CD4-positive, alpha-beta T cell treated with Interferon gamma for 1 hour (primary cell): ENCODE data around the gene PIN1.
"Not testable (repeated sequence)": the region's sequence is repeated elsewhere in the genome, so short reads cannot be mapped to it uniquely, and the experiment has no call there.

Experiments used
- DNase-seq: peaks from one replicate; pipeline ENCODE4 v3.0.0-alpha.2; 2020

Gene PIN1

GRCh38 chr19:9834726-9835506, at the start of gene PIN1:
PIN1 (plus strand) TSS chr19:9835318; CDS start chr19:9835345, 27 bp downstream.
- DNase-seq: peak; percentile 99

GRCh38 chr19:9785367-9786331, 49.5 kb upstream of the PIN1 start:
- DNase-seq: peak; percentile 95

GRCh38 chr19:9786342-9786741, 48.8 kb upstream of the PIN1 start:
- no peak for DNase-seq

GRCh38 chr19:9786819-9787218, 48.3 kb upstream of the PIN1 start:
- no peak for DNase-seq

- DNase-seq: not testable (repeated sequence)
These were observed 46.5 kb upstream of the PIN1 start for GRCh38 chr19:9788604-9789003.

GRCh38 chr19:9789066-9789465, 46.1 kb upstream of the PIN1 start:
- no peak for DNase-seq

- DNase-seq: not testable (repeated sequence)
These were observed 45.5 kb upstream of the PIN1 start for GRCh38 chr19:9789579-9789978.

GRCh38 chr19:9791073-9791367, 44.1 kb upstream of the PIN1 start:
- DNase-seq: not testable (repeated sequence)

GRCh38 chr19:9791552-9792205, 43.4 kb upstream of the PIN1 start:
- DNase-seq: peak; percentile 96

- DNase-seq: peak; percentile 94
These were observed 42.7 kb upstream of the PIN1 start for GRCh38 chr19:9792206-9793070.

- peak; percentile 73 for DNase-seq
These were observed 42.0 kb upstream of the PIN1 start for GRCh38 chr19:9793071-9793591.

- peak; percentile 90 for DNase-seq
These were observed 38.9 kb upstream of the PIN1 start for GRCh38 chr19:9796113-9796773.

- DNase-seq: no peak
These were observed 37.2 kb upstream of the PIN1 start for GRCh38 chr19:9797871-9798270.

GRCh38 chr19:9799162-9799561, 36.0 kb upstream of the PIN1 start:
- DNase-seq: no peak

- no peak for DNase-seq
These were observed 33.1 kb upstream of the PIN1 start for GRCh38 chr19:9801976-9802375.

GRCh38 chr19:9806803-9807202, 28.3 kb upstream of the PIN1 start:
- no peak for DNase-seq

GRCh38 chr19:9808855-9809824, 26.0 kb upstream of the PIN1 start:
- DNase-seq: peak; percentile 52

GRCh38 chr19:9811139-9811538, 24.0 kb upstream of the PIN1 start:
- DNase-seq: no peak

- no peak for DNase-seq
These were observed 16.9 kb upstream of the PIN1 start for GRCh38 chr19:9818175-9818733.
